Measurements from ENCODE around the gene PALLD.

Gene PALLD

DNA sequence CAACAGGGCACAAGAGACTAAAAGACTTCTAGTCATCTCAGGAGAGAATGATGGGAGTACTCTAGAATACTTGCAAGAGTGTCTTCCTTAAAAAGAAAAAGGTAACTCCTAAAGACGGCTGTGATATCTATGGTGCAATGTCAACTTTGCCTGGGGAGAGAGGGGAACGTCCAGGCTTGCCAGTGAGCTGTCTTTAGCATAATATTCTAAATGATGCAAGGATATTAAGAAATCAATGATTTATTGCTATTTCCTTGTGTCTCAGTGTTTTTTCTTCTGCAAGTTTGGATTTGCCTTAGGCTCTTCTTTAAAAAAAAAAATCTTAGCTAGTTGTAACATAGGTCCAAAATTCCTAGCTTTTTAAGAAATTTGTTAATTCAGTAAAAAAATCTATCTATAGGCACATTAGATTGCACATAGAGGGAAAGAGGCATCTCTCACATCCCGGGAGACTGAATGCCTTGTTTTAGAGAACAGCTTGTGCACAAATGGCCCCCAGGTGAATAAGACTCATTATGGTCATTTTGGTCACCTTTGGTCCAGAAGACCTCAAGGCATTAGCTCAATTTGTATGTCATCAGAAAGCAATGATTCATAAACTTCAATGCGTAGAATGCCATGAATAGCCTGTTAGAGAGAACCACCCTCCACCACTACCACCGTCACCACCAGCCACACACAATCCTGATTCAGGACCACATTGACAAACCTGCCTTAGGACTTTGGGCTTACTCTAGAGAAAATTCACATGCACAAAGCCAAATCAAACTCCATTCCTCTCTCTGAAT lies 104.1 kb downstream of the PALLD start:
- DNase-seq: no peak

DNA sequence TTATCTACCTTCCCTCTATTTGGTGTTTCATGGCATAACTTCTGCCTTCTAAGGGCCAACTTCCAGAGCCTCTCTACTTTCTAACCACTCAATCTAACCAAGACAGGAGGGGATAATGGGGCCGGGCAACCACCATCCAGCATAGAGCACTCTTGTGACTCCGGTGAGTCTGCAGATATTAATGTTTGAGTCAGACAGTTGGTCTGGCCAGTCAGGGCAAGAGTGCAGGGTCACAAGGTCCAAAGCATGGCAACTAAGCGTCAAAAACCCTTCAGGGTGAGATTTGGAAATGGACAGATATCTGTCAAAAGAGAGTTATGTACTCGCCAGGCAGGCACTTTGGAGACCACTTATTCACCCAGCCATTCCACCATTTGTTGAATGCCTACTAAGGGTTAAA lies 105.0 kb downstream of the PALLD start:
- no peak for DNase-seq

DNA sequence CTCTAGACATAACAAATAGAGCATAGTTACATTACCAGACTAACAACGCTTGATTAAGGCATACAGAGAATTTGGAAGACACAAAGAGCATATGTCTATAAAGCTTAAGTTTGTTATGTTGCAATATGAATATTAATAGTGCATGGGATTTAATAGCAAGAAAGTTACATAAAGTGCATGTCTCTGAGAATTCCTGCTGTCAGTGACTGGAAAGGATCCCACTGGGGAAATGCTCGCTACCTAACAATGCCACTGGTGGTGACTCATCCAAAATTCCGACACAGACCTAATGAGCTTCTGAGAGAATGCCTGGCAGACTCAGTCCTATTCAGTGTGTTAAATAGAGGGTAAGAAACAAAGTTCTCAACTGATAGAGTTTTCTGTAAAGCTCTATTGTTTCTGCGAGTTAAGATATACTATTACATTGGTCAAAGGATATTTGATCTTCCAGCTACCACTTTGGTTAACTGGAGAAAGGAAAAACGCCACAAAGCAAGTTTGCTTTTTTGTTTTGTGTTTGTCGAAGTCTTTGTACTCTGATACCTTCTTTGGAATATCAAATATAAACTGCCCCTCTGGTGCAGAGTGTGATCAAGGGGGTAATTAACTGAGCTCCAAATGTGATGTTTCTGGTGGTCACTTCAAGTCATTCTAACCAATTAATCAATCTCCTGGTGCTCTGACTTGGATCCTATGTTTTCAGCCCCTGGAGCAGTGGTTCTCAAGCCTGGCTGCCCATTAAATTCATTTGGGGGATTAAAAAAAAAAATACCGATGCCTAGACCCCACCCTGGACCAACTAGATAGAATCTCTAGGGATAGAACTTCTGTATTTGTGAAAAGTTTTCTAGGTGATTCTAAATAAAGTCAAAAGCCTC lies 107.9 kb downstream of the PALLD start:
- DNase-seq: no peak

DNA sequence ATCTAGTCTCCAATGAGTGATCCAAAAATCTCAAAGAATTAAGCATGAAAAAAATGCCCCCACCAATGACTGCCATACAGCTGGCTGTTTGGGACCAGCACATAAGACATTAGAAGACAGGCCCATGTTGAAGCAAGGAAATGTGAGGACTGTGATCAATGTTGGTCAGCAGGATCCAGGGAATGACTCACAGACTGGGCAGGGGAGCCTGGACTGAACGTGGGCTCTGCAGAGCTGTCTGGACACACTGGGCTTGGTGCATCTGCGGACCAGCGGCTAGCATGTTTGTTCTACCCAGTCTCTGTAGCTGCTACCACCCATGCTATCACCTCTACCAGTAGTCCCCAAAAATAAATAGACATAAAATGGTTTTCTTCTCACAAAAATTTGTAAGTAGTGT lies 108.6 kb downstream of the PALLD start:
- no peak for DNase-seq

DNA sequence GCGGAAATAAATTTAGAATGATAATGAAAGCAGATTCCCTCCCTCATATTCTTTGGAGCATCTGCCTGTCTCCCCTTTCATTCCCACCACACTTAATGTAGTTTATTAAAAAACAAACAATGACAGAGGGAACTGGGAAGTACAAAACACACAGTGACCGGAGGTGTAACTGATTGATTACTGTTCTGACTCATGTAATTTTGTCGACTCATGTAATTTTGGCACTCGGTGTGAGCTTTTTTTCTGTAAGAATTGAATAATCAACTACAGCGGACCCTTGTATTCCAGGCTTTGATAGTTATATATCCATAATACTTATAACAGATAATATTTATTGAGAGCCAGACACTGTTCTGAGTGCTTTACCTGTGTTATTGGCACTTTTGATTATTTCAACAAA lies 110.4 kb downstream of the PALLD start:
- DNase-seq: no peak

DNA sequence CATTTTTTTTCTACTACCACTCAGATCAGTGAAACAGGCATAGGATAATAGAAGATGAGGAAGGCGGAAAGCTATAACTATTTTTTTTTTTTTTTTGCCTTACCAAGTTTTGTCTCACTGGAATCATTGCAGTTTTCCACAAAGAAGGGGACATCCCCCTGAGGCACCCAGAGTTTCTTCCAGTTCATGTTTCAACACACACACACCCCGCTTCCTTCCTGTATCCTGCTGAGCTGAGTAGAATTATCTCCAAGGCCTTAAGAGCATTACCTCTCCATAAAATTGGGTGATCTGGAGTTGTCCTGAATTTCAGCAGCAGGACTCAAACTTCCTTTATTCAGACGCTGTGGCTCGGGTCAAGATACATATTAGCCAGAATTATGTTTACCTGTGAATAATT lies 111.9 kb downstream of the PALLD start:
- DNase-seq: no peak

DNA sequence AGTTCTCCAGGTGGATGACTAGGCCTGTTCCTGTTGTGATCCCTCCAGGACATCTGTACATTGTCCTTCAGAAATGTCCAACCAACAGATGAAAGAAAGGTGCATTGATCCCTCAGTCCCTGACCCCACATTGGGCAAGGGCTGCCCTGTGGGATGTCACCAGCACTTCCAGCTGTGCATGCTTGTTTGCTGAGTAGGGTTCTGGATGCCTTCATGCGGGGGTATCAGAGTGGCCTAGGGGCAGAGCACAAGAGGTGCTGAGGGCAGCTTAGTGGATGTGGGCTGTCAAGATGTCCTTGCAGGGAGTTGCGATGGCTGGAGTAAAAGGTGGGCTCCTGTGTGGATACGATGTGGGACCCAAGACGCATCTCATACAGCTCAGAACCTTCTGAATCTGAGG lies 112.5 kb downstream of the PALLD start:
- no peak for DNase-seq

DNA sequence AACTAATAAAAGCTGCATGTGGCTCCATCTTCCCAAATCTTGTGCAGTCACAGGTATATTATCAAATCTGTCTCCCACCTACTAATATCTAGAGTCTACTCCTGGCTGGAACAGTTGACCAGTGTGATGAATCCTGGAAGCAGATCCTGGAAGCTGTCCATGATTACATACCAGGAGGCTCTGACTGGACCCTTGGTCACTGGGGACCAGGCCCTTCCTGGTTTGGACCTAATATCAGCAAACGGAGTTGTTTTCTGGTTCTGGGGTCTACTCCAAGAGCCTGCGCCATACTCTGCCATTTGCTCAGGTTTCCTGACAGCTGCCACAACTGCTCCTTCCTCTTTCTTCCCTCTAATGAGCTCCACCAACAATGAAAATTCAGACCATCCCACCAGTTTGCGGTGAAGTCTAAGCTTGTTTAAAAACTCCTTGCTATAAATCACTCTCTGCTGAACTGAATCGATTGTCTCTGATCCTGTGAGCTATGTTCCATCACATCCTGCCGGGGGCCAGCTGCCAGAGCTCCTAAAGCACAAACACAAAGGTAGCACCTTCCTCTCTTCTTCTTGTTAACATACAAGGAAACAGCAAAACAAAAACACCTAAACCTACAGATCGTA lies 114.2 kb downstream of the PALLD start:
- DNase-seq: no peak

DNA sequence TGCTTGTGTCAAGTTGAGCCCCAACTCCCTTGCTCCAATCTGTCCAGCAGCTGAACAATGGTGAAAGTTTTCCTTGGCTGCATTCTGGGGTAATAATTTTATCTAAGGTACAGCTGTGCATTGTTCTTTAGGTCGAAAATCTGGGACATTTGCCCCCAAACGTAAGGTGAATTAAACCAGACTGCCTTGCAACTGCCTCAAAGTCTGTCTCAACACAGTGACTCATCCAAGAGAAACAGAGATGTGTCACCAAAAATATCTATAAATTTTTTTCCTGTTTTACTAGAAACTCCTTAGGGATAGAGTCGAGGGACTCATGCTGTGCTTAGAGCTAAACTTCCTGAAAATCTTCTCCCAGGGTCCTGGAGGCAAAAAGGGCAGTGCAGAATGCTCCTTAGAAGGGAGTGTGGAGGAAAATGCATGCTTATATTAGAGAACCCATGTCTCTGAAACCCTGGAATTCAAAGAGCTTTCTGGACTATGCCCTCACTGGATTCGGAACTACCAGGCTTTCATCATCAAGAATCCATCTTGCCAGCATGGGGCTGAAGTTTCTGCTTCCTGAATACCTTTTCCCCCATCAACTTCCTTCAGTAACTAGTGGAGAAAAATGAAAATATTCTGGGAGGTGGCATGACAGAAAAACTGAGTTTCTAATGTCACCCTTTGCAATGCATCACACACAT lies 115.7 kb downstream of the PALLD start:
- no peak for DNase-seq

DNA sequence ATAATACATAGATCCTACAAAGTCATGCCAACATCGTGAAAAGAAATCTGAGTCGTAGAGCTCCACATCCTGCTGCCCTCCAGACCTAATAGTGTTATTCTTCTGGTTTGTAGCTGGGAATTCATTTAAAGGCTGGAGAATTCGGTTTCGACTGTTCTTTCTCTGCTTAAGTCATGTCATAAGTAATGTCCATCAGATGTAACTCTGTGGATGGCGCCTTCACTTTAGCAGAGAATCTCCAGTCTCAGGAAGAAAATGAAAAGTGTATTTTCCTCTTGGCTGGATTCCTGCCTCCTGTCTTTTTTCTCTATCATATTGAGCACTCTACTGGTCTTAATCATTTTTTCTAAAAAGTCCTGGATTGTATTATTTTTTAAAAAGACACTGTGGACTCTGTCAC lies 117.0 kb downstream of the PALLD start:
- no peak for DNase-seq

DNA sequence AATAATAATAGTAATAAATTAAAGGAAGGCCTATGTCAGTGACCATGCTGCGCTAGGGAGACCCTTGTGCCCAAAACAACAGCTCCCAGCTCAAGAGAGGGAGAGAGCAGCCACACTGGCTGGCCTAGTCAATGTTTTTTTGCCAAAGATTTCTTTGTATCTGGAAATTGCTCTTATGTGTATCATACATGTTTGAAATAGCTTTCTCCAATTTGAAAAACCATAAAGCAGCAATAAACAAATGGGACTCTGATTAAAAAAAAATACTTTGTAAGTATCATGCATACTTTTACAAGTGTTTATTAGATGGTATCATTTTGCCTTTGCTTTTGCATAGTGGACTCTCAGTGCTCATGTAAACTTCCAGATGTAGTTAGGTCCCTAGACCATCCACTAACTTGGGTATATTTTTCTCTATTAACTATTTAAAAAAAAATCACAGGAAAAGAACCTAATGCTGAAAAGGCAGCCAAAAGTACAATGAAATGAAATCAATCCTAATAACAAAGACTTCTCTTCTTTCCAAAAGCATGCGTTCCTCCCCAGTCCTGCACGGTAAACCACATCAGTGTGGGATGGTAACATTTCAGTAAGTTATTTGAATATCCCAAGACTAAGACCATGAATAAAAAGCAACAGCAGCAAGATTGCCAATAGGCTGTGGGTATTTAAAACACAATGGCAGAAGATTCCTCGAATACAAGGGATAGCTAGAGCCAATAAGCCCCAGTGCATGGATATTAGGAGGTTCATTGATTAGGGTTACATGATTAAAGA lies 117.6 kb downstream of the PALLD start:
- DNase-seq: no peak

DNA sequence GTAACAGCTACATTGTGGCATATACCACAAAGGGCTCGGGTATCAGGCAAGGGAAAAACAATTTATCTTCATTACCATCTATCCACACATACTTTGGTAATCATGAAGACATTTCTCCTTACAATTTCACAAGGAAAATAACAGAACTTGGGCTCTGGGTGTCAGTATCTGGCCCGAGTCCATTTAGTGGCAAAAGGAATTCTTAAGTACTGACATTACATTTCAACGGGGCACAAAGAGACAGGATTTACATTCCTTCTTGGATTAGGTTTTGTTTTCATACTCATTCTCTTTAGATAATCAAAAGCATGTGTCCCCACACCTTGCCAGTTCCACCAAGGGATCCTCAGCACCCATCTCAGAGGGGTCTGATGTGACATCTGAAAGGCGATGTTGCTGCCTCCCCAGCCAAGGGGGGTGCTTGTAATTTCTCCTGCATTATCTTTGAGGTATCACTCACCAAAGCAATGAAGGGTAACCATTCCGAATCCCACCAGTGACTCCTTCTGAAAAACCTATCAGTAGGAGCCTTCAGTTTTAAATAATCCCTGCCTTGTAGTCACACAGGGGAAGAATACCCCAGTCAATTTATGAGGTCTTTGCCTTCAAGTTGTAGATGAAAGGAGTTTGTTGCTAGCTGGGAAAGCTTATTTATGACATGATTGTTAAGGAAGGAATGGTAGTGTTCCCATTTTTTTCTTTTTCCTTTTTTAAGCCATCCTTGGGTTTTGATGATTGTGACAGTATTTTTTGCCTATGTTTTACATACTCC lies 118.6 kb downstream of the PALLD start:
- no peak for DNase-seq

DNA sequence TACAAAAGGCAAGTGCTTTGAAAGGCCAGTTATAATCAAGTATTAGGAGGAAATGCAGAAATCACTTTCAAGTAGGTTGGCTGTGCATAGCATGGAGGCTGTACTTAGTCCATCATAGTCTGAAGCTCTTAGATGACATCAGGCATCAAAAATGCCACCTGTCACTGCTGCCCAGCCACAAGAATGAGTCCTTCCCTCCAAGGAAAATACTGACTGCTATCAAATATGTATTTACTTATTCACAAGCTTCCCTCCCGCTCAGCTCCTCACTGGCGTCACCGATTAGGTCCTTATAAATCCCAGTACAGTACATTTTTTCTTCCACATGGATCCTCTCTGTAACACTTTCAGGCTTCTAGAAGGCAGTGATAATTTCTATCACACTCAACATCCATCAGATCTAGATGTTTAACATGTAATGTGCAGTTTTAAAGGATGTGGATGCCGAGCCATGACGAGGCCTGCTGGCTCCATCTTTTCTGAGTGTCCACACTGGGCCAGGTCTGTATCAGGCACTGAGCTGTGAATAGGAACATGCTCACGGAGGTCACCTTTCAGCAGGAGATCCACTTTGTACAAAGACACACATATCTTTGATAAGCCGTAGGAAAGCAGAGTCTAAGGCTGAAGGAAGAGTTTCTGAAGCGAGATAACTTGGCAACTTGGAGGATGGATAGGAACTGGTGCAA lies 121.9 kb downstream of the PALLD start:
- no peak for DNase-seq

DNA sequence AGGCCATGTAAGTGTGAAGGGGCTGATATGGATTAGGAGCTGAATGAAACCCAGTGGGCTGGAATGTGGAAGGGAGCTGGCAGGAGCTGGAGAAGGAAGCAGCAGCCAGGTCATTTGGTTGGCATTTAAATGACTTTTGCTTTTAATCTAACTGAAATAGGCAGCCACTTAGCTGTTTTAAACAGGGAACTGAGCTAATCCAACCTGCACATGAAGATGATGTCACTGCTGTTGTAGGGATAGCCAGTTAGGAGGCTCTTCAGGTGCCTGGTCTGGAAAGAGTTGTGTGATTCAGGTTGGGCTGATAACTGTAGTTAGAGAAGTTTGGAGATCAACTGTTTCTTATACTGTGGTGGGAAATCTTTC lies 122.4 kb downstream of the PALLD start:
- no peak for DNase-seq

DNA sequence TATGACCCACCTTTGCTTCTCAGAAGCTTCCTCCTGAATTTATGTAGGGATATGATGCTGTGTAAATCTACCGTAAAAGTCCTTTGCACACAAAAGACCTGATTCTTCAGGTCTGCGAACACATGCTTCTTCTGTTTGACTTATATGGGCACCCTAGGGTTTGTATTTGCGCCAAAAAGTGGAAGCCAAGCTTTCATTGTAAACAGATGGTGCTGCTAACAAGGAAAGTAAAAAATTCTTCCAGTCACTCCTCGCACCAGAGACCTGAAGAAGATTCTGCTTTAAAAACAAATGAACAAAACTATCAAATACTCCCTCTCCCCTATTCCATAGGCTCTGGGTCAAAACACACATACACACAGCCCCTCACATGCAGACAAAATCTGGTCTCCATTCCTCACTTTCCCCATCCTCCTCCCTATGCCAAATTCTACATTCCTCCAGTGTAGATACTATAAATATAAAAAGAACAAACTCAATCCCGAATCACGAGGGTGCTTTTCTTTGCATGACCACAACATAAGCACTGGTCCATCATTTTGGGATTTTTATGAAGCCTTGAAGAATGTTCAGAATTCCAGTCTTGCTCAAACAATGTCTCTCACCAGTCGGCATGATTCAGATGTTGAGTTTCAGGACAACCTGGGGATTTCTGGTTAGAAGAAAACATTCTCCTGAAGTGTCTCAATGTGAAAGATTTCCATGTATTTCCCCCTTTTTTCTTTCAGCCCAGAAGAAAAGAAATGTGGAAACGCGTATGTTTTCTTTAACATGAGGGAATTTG lies 125.1 kb downstream of the PALLD start:
- no peak for DNase-seq

DNA sequence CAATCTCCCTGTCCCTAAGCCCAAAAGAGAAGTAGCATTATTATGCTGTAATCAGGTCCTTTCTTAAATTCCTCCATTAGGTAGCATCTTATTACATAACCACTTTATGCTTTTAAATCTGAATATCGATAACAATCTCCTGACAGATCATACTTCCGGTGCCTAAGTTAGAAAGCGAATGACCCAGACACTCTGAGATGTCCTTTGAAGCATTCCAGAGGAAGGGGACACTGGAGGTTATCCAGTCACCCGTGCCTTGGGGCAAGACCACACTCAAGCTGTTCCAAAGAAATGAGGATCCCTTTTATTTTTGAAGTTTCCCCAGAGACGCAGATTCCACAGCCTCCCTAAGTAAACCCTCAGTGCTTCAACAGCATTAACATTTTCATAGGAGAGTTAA lies 125.7 kb downstream of the PALLD start:
- DNase-seq: no peak

DNA sequence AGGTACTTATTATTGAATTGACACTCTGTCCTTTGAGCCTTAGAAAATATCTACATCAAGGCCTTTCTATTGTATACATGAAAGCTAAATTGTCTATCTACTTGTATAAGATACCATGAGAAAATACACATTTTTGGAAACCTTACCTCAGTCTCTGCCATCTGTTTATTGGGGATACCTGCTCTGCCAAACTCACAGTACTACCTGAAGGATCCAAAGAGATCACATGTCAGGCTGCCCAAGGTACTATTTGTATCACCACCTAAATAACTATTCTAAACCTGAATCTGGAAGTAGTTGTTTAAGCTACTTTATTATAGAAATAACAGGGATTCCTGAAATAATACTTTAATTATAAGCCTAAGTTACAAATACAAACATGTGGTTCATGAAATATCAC lies 126.2 kb downstream of the PALLD start:
- DNase-seq: no peak

DNA sequence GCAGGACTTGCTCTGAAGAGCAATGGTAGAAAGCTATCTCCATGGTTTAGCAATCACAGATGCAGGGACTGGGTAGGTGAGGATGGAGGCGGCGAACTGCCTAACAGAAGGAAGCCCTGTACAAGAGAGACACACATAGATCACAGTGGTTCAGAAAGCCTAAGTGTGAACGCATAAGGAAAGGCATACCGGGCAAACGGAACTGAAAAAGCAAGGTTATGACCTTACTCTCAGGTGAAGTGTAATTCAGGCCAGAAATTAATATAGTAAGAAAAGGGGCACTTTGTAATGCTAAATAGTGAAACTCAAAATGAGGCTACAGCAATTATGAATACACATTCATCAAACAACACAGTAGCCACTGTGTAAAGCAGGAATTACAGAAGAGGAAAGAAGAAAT lies 126.6 kb downstream of the PALLD start:
- DNase-seq: no peak

DNA sequence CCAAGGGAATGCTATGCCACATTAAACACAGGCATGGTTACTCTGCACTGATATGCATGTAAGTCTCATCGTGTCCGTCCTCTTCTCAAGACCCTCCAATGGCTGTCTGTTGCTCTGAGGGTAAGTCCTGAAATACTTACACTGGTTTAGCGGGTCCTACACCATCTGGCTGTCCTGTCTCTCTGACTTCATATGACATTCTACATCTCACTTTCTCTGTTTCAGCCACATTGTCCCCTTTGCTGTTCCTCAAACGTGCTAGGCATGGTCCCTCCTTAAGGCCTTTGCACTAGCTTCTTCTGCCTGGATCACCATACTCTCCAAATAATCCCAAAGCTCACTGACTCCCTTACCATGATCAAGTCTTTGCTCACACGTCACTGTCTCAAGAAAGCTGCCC lies 131.4 kb downstream of the PALLD start:
- no peak for DNase-seq

DNA sequence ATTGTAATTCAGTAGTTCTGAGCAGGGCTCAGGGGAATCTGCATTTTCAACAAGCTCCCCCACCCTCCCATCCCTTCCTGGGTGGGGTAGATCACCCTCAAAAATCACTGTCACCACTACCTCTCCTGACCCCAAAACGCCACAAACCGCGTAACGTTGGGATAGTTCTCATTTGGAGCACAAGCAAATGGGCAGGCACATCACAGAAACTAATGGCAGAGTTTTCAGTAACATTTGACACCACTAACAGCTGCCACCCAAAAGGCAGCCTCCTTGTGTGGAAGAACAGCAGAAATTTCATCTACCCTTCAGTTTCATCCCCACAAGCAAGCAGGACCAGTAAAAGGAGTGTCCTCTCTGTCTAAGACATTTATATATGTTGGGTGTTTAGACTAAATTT lies 132.7 kb downstream of the PALLD start:
- DNase-seq: no peak
